Liver (tissue), 9 donors: ENCODE data around the gene HOXB9. TPM values are rescaled to one million over a fixed set of nuclear protein-coding genes. Genes with fewer than 3 reads are reported as not detected.

Source experiments
- DNase-seq: peaks from one replicate; pipeline ENCODE4 v3.0.0-alpha.2; 2017; ENCODE audit warnings: low spot score
- H3K27ac ChIP-seq, 2 donors: one replicate each; pipeline ENCODE4 v1.7.0; 2013; ENCODE audit warnings: inconsistent platforms in 2 of 2, low read length in 2 of 2, control low read depth in 1 of 2, low read depth in 1 of 2, mild to moderate bottlenecking in 1 of 2
- H3K27me3 ChIP-seq, 4 donors: one replicate each; pipeline versions ENCODE4 v1.6.1 to v1.7.0; 2013; ENCODE audit warnings: low read length in 3 of 4, inconsistent platforms in 1 of 4, mild to moderate bottlenecking in 1 of 4, moderate library complexity in 1 of 4; ENCODE audit not compliant: control insufficient read depth in 4 of 4, insufficient read depth in 4 of 4
- H3K36me3 ChIP-seq, 4 donors: one replicate each; pipeline versions ENCODE4 v1.6.1 to v1.7.0; 2013; ENCODE audit warnings: low read length in 3 of 4, mild to moderate bottlenecking in 3 of 4, low read depth in 1 of 4, moderate library complexity in 1 of 4; ENCODE audit not compliant: control insufficient read depth in 4 of 4, insufficient read depth in 3 of 4
- H3K4me1 ChIP-seq, 4 donors: one replicate each; pipeline versions ENCODE4 v1.6.1 to v1.7.0; 2013; ENCODE audit warnings: low read length in 3 of 4, mild to moderate bottlenecking in 3 of 4, moderate library complexity in 1 of 4; ENCODE audit not compliant: control insufficient read depth in 4 of 4, insufficient read depth in 4 of 4
- H3K4me3 ChIP-seq, 3 donors: one replicate each; pipeline versions ENCODE4 v1.6.1 to v1.7.0; 2013; ENCODE audit warnings: low read length in 3 of 3, control low read depth in 1 of 3, low read depth in 1 of 3, mild to moderate bottlenecking in 1 of 3
- H3K9ac ChIP-seq, 2 donors: one replicate each; pipeline ENCODE4 v1.7.0; 2013; ENCODE audit warnings: low read length in 2 of 2, mild to moderate bottlenecking in 2 of 2, moderate library complexity in 2 of 2, control low read depth in 1 of 2, low read depth in 1 of 2
- H3K9me3 ChIP-seq, 4 donors: one replicate each; pipeline versions ENCODE4 v1.6.1 to v1.7.0; 2013; ENCODE audit warnings: low read length in 3 of 4; ENCODE audit not compliant: control insufficient read depth in 4 of 4
- EGR1 ChIP-seq, 2 donors: IDR thresholded peaks; 2 replicates each; pipeline ENCODE4 v1.6.1; 2016 to 2018; ENCODE audit warnings: antibody characterized with exemption in 2 of 2, low read depth in 2 of 2
- FOXA1 ChIP-seq: IDR thresholded peaks from 2 replicates; pipeline ENCODE4 v1.6.1; 2016; ENCODE audit warnings: antibody characterized with exemption
- FOXA2 ChIP-seq: IDR thresholded peaks from 2 replicates; pipeline ENCODE4 v1.6.1; 2016; ENCODE audit warnings: antibody characterized with exemption
- GABPA ChIP-seq, 2 donors: IDR thresholded peaks in 1 of 2; conservative IDR thresholded peaks in 1 of 2; 2 replicates each; pipeline ENCODE4 v1.6.1; 2016; ENCODE audit warnings: antibody characterized with exemption in 2 of 2, mild to moderate bottlenecking in 1 of 2, moderate library complexity in 1 of 2
- HNF4A ChIP-seq, 2 donors: conservative IDR thresholded peaks; 2 replicates each; pipeline ENCODE4 v1.6.1; 2016; ENCODE audit warnings: antibody characterized with exemption in 2 of 2, mild to moderate bottlenecking in 2 of 2
- HNF4G ChIP-seq: IDR thresholded peaks from 2 replicates; pipeline ENCODE4 v1.6.1; 2016; ENCODE audit warnings: antibody characterized with exemption
- JUND ChIP-seq, 2 donors: IDR thresholded peaks; 2 replicates each; pipeline ENCODE4 v1.6.1; 2016; ENCODE audit warnings: antibody characterized with exemption in 2 of 2
- NR2F2 ChIP-seq: IDR thresholded peaks from 2 replicates; pipeline ENCODE4 v1.6.1; 2016; ENCODE audit warnings: antibody characterized with exemption
- RAD21 ChIP-seq, 2 donors: IDR thresholded peaks; 2 replicates each; pipeline ENCODE4 v1.6.1; 2016; ENCODE audit warnings: antibody characterized with exemption in 2 of 2, mild to moderate bottlenecking in 2 of 2
- RXRA ChIP-seq, 2 donors: IDR thresholded peaks; 2 replicates each; pipeline ENCODE4 v1.6.1; 2017 to 2018; ENCODE audit warnings: antibody characterized with exemption in 2 of 2, mild to moderate bottlenecking in 1 of 2
- TAF1 ChIP-seq: conservative IDR thresholded peaks from 2 replicates; pipeline ENCODE4 v1.6.1; 2016; ENCODE audit warnings: antibody characterized with exemption, mild to moderate bottlenecking
- YY1 ChIP-seq: IDR thresholded peaks from 2 replicates; pipeline ENCODE4 v1.6.1; 2016; ENCODE audit warnings: antibody characterized with exemption, mild to moderate bottlenecking
- WGBS: extraction: QIAGEN DNeasy Blood & Tissue Kit; methylation state at CpG from one replicate; pipeline ENCODE4 v1.1.7; 2013; 5-methylcytosine and 5-hydroxymethylcytosine counted together
- polyA plus RNA-seq, 2 donors: library from polyadenylated mRNA; stranded (reverse) in 1 of 2; unstranded in 1 of 2; fragments of 200-250 nt in 1 of 2; fragments of >200 nt in 1 of 2; fragmentation: Nextera tagmentation in 1 of 2; extraction: Ambion mirVana in 1 of 2; gene quantifications; one replicate each; pipeline versions ENCODE4 v1.2.1 to v1.2.3, GENCODE V29; 2013 to 2015
- total RNA-seq, 2 donors: library from RNA; depleted of rRNA; stranded (reverse); fragments of >200 nt; gene quantifications; one replicate each; pipeline ENCODE4 v1.2.3, GENCODE V29; 2014
- TF ChIP-seq, protein P1 (sequence below): IDR thresholded peaks from 2 replicates; pipeline ENCODE4 v1.6.1; 2016; ENCODE audit warnings: antibody characterized with exemption, mild to moderate bottlenecking
- TF ChIP-seq, protein P2 (sequence below): IDR thresholded peaks from 2 replicates; pipeline ENCODE4 v1.6.1; 2016; ENCODE audit warnings: antibody characterized with exemption
- TF ChIP-seq, protein P3 (sequence below): IDR thresholded peaks from 2 replicates; pipeline ENCODE4 v1.6.1; 2016; ENCODE audit warnings: antibody characterized with exemption
- TF ChIP-seq, protein P4 (sequence below): fragments of 150-350 bp; IDR thresholded peaks from 2 replicates; pipeline ENCODE4 v1.5.1; 2017; ENCODE audit warnings: improper control_type of control experiment, low read depth, low read length; ENCODE audit not compliant: missing input control
- TF ChIP-seq, protein P5 (sequence below): IDR thresholded peaks from 2 replicates; pipeline ENCODE4 v1.6.1; 2016; ENCODE audit warnings: antibody characterized with exemption
- donor health status: healthy.
- donor health status: healthy.
- donor health status: healthy.
- donor health status: healthy.
- donor health status: healthy.

The HOXB9 gene
- total and polyA plus RNA-seq, 4 donors = not detected

DNA sequence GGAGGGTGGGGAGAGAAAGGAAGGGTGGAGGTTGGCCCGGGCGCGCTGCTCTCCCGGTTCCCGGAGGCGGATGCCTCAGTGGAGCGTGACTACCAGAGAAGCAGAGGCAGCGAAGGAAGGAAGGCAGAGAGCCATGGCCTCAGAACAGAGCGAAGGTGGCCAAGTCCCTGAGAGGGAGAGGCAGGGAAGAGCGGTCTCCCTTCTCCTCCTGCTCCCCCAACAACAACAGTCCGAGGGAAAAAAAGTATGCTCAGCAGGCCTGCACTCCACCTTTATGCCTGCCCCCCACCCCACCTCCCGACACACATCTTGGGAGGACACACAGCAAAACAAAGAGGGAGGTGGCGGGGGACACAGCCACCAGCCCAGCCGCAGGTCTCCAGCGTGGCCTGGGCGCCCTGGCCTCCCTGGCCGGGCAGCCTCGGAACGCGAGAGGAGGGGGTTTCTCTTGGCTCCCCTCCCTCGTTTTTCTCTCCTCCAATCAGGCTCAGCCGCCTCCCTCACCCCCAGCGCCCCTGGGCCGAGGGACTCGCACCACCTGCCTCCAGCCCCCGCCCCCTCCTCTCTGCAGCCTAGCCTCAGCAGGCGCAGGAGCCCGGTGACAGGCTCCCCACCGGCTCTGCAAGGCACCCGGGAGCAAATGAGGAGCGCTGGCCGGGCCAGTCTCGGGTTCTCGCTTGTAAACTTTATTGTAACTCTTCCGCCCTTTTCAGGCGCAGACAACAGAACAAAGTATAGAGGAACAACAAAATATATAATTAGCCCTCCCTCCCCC lies 14.3 kb downstream of the HOXB9 start (continued):
- TF ChIP-seq, protein P1, sequence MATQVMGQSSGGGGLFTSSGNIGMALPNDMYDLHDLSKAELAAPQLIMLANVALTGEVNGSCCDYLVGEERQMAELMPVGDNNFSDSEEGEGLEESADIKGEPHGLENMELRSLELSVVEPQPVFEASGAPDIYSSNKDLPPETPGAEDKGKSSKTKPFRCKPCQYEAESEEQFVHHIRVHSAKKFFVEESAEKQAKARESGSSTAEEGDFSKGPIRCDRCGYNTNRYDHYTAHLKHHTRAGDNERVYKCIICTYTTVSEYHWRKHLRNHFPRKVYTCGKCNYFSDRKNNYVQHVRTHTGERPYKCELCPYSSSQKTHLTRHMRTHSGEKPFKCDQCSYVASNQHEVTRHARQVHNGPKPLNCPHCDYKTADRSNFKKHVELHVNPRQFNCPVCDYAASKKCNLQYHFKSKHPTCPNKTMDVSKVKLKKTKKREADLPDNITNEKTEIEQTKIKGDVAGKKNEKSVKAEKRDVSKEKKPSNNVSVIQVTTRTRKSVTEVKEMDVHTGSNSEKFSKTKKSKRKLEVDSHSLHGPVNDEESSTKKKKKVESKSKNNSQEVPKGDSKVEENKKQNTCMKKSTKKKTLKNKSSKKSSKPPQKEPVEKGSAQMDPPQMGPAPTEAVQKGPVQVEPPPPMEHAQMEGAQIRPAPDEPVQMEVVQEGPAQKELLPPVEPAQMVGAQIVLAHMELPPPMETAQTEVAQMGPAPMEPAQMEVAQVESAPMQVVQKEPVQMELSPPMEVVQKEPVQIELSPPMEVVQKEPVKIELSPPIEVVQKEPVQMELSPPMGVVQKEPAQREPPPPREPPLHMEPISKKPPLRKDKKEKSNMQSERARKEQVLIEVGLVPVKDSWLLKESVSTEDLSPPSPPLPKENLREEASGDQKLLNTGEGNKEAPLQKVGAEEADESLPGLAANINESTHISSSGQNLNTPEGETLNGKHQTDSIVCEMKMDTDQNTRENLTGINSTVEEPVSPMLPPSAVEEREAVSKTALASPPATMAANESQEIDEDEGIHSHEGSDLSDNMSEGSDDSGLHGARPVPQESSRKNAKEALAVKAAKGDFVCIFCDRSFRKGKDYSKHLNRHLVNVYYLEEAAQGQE = no peak
- TF ChIP-seq FOXA2 = no peak

DNA sequence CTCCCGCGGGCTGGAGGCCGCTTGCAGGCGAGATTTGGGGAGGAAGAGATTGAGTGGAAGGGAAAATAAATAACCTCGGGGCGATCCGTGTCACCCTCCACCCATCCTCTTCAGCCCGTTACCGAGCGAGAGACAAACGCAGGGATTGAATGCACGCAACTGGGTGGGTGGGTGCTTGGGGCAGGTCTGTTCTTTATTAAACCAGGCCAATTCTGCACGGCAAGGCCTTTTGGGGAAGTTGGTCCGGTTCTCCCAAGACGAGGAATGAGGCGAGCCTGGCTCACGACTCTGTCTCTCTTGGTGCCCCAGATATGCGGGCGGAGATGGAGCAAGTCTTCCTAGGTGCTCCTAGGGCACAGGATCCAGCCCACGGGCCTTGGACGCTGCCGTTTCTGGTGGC lies 14.9 kb downstream of the HOXB9 start:
- peaks cover 0 to 20% (median 9%) of the 10 kb centered on the region in 4 donors for H3K4me1 ChIP-seq
- no peaks in the 10 kb centered on the region for H3K36me3 ChIP-seq
- H3K27ac ChIP-seq = no peak overlapping the region
- H3K9me3 ChIP-seq = no peaks in the 10 kb centered on the region
- H3K27me3 ChIP-seq = peaks cover 7 to 35% (median 12%) of the 10 kb centered on the region in 4 donors
- no peak overlapping the region for H3K9ac ChIP-seq
- TF ChIP-seq, protein P1 = no peak
- TF ChIP-seq, protein P2, sequence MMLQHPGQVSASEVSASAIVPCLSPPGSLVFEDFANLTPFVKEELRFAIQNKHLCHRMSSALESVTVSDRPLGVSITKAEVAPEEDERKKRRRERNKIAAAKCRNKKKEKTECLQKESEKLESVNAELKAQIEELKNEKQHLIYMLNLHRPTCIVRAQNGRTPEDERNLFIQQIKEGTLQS = no peak
- TF ChIP-seq NR2F2 (no peak), YY1 (no peak), JUND (IDR thresholded peaks at IDR 0.05) (no peak), TAF1 (no peak), GABPA (IDR thresholded peaks at IDR 0.05 in 1 of 2, conservative IDR thresholded peaks at IDR 0.05 in 1 of 2) (no peak), FOXA2 (no peak), EGR1 (IDR thresholded peaks at IDR 0.05; ENCODE audit: low read depth in 2 of 2) (no peak), RXRA (IDR thresholded peaks at IDR 0.05) (no peak), RAD21 (IDR thresholded peaks at IDR 0.05) (no peak), HNF4G (no peak), HNF4A (conservative IDR thresholded peaks at IDR 0.05) (no peak), FOXA1 (no peak)
- TF ChIP-seq, protein P3, sequence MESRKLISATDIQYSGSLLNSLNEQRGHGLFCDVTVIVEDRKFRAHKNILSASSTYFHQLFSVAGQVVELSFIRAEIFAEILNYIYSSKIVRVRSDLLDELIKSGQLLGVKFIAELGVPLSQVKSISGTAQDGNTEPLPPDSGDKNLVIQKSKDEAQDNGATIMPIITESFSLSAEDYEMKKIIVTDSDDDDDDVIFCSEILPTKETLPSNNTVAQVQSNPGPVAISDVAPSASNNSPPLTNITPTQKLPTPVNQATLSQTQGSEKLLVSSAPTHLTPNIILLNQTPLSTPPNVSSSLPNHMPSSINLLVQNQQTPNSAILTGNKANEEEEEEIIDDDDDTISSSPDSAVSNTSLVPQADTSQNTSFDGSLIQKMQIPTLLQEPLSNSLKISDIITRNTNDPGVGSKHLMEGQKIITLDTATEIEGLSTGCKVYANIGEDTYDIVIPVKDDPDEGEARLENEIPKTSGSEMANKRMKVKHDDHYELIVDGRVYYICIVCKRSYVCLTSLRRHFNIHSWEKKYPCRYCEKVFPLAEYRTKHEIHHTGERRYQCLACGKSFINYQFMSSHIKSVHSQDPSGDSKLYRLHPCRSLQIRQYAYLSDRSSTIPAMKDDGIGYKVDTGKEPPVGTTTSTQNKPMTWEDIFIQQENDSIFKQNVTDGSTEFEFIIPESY = no peak
- TF ChIP-seq, protein P4, sequence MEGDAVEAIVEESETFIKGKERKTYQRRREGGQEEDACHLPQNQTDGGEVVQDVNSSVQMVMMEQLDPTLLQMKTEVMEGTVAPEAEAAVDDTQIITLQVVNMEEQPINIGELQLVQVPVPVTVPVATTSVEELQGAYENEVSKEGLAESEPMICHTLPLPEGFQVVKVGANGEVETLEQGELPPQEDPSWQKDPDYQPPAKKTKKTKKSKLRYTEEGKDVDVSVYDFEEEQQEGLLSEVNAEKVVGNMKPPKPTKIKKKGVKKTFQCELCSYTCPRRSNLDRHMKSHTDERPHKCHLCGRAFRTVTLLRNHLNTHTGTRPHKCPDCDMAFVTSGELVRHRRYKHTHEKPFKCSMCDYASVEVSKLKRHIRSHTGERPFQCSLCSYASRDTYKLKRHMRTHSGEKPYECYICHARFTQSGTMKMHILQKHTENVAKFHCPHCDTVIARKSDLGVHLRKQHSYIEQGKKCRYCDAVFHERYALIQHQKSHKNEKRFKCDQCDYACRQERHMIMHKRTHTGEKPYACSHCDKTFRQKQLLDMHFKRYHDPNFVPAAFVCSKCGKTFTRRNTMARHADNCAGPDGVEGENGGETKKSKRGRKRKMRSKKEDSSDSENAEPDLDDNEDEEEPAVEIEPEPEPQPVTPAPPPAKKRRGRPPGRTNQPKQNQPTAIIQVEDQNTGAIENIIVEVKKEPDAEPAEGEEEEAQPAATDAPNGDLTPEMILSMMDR = no peak
- TF ChIP-seq, protein P5, sequence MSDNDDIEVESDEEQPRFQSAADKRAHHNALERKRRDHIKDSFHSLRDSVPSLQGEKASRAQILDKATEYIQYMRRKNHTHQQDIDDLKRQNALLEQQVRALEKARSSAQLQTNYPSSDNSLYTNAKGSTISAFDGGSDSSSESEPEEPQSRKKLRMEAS = no peak
- WGBS = 8% methylated on average over 22 of the region's 22 CpGs
- no peak for DNase-seq
- peak overlapping the region in 1 of 3 donors; percentile 45 for H3K4me3 ChIP-seq
